Activated naive CD8-positive, alpha-beta T cell treated with anti-CD3 and anti-CD28 coated beads for 36 hours (primary cell): Measurements from ENCODE around the gene ZSWIM5. TPM values are rescaled to one million over a fixed set of nuclear protein-coding genes. Genes with fewer than 3 reads are reported as not detected.
A peak's percentile ranks its signal among the peaks of the same experiment; 100 is the strongest.

ENCODE experiments used
- DNase-seq: peaks from one replicate; pipeline ENCODE4 v3.0.0; 2021
- H3K27ac Mint-ChIP-seq: one replicate; pipeline ENCODE4 v1.8.0; 2022; ENCODE audit warnings: mild to moderate bottlenecking, moderate library complexity, mixed read lengths
- H3K27me3 Mint-ChIP-seq: one replicate; pipeline ENCODE4 v1.8.0; 2022; ENCODE audit warnings: mild to moderate bottlenecking, mixed read lengths
- H3K36me3 Mint-ChIP-seq: one replicate; pipeline ENCODE4 v1.8.0; 2021; ENCODE audit warnings: mild to moderate bottlenecking, mixed read lengths
- H3K4me1 Mint-ChIP-seq: one replicate; pipeline ENCODE4 v1.8.0; 2021; ENCODE audit warnings: mixed read lengths
- H3K4me3 Mint-ChIP-seq: one replicate; pipeline ENCODE4 v1.8.0; 2022; ENCODE audit warnings: mild to moderate bottlenecking, moderate library complexity, mixed read lengths
- H3K9me3 Mint-ChIP-seq: one replicate; pipeline ENCODE4 v1.8.0; 2022; ENCODE audit warnings: mixed read lengths
- total RNA-seq, 2 experiments: library from RNA; stranded (reverse); gene quantifications; one replicate each; pipeline ENCODE4 v1.2.3, GENCODE V29; 2021

Gene ZSWIM5
- total RNA-seq, 2 experiments from 2014 or later: 0.37 to 0.58 TPM

DNA sequence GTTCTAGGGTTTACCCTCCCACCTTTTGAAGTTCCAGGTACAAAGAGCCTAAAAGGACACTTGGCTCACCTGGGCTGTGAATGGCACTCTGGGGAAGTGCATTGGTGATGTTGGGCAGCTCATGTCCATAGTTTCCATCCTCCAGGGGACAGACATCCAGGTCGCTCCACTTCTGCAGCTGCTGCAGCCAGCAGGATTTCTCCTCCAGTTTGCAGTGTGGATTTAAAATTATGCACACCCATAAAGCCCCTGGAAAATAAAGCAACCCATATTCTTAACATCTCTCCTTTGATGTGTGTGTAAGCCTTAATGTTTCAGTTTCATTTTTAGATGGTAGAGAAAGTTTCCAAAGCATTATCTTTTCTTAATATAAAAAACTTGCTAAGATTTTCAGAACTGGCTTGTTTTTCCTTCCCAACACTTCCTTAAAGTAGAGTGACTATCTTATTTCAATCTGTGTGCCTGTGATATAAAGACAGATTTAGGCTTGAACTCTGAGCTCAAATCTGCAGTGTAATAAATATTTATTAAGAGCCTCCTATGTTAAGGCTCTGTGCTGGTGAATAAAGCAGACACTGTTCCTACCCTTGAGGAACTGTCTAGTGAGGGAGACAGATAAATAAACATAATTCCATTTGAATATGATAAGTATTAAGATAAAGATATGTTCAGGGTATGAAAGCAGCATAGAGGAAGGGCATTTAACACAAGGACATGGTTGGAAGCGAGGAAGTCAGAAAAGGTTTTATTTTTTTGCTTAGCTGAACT lies 155.2 kb downstream of the ZSWIM5 start:
- Mint-ChIP-seq H3K9me3 (no peaks in the 10 kb centered on the region), H3K36me3 (no peaks in the 10 kb centered on the region), H3K27ac (peak overlapping the region; percentile 70), H3K4me3 (peak overlapping the region; percentile 23), H3K4me1 (peaks cover 14% of the 10 kb centered on the region), H3K27me3 (no peaks in the 10 kb centered on the region)
- DNase-seq: peak; percentile 10

GRCh38 chr1:45047032-45047431 lies 159.4 kb downstream of the ZSWIM5 start:
- Mint-ChIP-seq H3K4me3 (no peak overlapping the region), H3K27ac (no peak overlapping the region), H3K9me3 (no peaks in the 10 kb centered on the region), H3K4me1 (peaks cover 14% of the 10 kb centered on the region), H3K27me3 (no peaks in the 10 kb centered on the region), H3K36me3 (no peaks in the 10 kb centered on the region)
- no peak for DNase-seq

GRCh38 chr1:45044916-45045315 lies 161.5 kb downstream of the ZSWIM5 start:
- no peak overlapping the region for H3K4me3 Mint-ChIP-seq
- H3K27me3 Mint-ChIP-seq: no peaks in the 10 kb centered on the region
- H3K27ac Mint-ChIP-seq: no peak overlapping the region
- no peaks in the 10 kb centered on the region for H3K9me3 Mint-ChIP-seq
- no peaks in the 10 kb centered on the region for H3K4me1 Mint-ChIP-seq
- DNase-seq: no peak
- no peaks in the 10 kb centered on the region for H3K36me3 Mint-ChIP-seq

GRCh38 chr1:45043094-45043493 lies 163.3 kb downstream of the ZSWIM5 start:
- no peak overlapping the region for H3K4me3 Mint-ChIP-seq
- H3K4me1 Mint-ChIP-seq: no peaks in the 10 kb centered on the region
- H3K9me3 Mint-ChIP-seq: no peaks in the 10 kb centered on the region
- no peak for DNase-seq
- no peak overlapping the region for H3K27ac Mint-ChIP-seq
- no peaks in the 10 kb centered on the region for H3K27me3 Mint-ChIP-seq
- H3K36me3 Mint-ChIP-seq: no peaks in the 10 kb centered on the region

DNA sequence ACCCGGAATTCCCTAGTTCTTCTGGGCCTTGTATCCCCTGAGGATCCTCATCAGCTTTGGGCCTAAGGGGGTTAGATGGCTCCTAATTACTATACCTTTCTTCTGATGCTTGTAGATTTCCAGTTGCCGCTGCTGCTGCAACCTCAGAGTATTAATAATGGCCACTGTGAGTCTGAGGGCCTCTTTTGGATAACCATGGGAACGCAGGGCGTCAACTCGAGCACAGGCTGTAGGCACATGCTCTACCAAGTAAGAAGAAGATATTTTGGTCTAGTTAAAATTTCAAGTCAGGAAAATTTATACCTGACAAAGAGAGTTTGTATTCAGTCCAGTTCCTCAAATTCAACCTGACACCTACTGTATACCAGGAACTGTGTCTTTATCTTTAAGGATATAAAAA lies 166.1 kb downstream of the ZSWIM5 start:
- H3K36me3 Mint-ChIP-seq: no peaks in the 10 kb centered on the region

GRCh38 chr1:45038661-45039364 lies 167.6 kb downstream of the ZSWIM5 start:
- Mint-ChIP-seq H3K27ac (no peak overlapping the region), H3K27me3 (no peaks in the 10 kb centered on the region), H3K36me3 (no peaks in the 10 kb centered on the region), H3K4me3 (no peak overlapping the region), H3K9me3 (no peaks in the 10 kb centered on the region), H3K4me1 (peaks cover 7% of the 10 kb centered on the region)
- DNase-seq: no peak

More for the DNA sequence above, 166.1 kb downstream of the ZSWIM5 start:
- DNase-seq: no peak
- H3K9me3 Mint-ChIP-seq: no peaks in the 10 kb centered on the region
- H3K4me1 Mint-ChIP-seq: peaks cover 7% of the 10 kb centered on the region
- no peak overlapping the region for H3K27ac Mint-ChIP-seq
- no peaks in the 10 kb centered on the region for H3K27me3 Mint-ChIP-seq
- no peak overlapping the region for H3K4me3 Mint-ChIP-seq

DNA sequence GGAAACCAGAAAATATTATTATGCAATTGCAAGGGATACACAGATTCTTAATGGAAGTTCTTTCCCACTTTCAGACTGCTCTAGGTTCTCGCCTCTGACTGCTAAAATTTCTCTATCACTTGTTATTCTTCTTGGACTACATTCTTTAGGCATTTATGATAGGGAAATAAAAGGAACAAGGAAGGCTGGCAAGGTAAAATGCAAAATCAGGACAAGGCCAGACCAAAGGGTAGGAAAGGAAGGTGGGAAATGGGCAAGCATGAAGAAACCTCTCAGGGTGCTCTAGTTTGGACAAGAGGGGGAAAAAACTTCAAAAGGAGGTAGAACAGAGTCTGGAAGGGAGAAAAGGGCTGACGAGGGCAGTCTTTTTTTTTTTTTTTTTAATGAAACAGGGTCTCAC lies 168.2 kb downstream of the ZSWIM5 start:
- no peaks in the 10 kb centered on the region for H3K27me3 Mint-ChIP-seq
- no peaks in the 10 kb centered on the region for H3K9me3 Mint-ChIP-seq
- no peak overlapping the region for H3K4me3 Mint-ChIP-seq
- no peak for DNase-seq
- no peak overlapping the region for H3K27ac Mint-ChIP-seq
- no peaks in the 10 kb centered on the region for H3K36me3 Mint-ChIP-seq
- peaks cover 11% of the 10 kb centered on the region for H3K4me1 Mint-ChIP-seq

DNA sequence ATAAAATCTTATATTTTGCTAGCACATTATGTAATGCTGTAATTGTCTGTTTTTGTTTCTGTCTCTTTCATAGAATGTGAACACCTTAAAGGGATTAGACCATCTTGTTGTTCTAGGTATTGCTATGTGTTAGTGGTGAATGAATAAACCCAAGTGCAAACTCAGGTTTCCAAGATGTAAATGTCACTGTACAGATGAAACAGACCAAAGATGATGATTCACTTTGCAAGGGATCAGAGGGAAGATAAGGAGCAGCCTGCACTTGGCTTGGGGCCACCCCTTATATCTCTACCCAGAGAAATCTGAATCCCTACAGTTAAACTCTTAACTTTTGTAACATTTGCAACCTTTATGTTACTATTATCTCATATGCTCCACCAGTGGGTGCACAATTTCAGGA lies 168.9 kb downstream of the ZSWIM5 start:
- H3K27me3 Mint-ChIP-seq: no peaks in the 10 kb centered on the region
- no peaks in the 10 kb centered on the region for H3K36me3 Mint-ChIP-seq
- H3K4me3 Mint-ChIP-seq: no peak overlapping the region
- H3K27ac Mint-ChIP-seq: no peak overlapping the region
- no peak for DNase-seq
- no peaks in the 10 kb centered on the region for H3K9me3 Mint-ChIP-seq
- peaks cover 14% of the 10 kb centered on the region for H3K4me1 Mint-ChIP-seq

- Mint-ChIP-seq H3K27me3 (no peaks in the 10 kb centered on the region), H3K36me3 (no peaks in the 10 kb centered on the region), H3K27ac (no peak overlapping the region), H3K4me3 (no peak overlapping the region), H3K4me1 (peaks cover 14% of the 10 kb centered on the region), H3K9me3 (no peaks in the 10 kb centered on the region)
- DNase-seq: no peak
Measured at GRCh38 chr1:45035631-45036301, 170.6 kb downstream of the ZSWIM5 start.

- Mint-ChIP-seq H3K36me3 (no peaks in the 10 kb centered on the region), H3K27me3 (no peaks in the 10 kb centered on the region), H3K4me1 (peaks cover 14% of the 10 kb centered on the region), H3K4me3 (no peak overlapping the region), H3K9me3 (no peaks in the 10 kb centered on the region), H3K27ac (peak overlapping the region; percentile 28)
- DNase-seq: no peak
Measured at GRCh38 chr1:45033356-45033755, 173.0 kb downstream of the ZSWIM5 start.

GRCh38 chr1:45032837-45033236 lies 173.6 kb downstream of the ZSWIM5 start:
- no peak overlapping the region for H3K4me3 Mint-ChIP-seq
- no peaks in the 10 kb centered on the region for H3K27me3 Mint-ChIP-seq
- H3K9me3 Mint-ChIP-seq: no peaks in the 10 kb centered on the region
- no peak for DNase-seq
- H3K4me1 Mint-ChIP-seq: peaks cover 13% of the 10 kb centered on the region
- H3K27ac Mint-ChIP-seq: no peak overlapping the region
- H3K36me3 Mint-ChIP-seq: no peaks in the 10 kb centered on the region

- no peak for DNase-seq
- Mint-ChIP-seq H3K9me3 (no peaks in the 10 kb centered on the region), H3K27me3 (no peaks in the 10 kb centered on the region), H3K4me1 (peaks cover 12% of the 10 kb centered on the region), H3K27ac (no peak overlapping the region), H3K4me3 (no peak overlapping the region), H3K36me3 (no peaks in the 10 kb centered on the region)
Measured at GRCh38 chr1:45026446-45026845, 180.0 kb downstream of the ZSWIM5 start.

DNA sequence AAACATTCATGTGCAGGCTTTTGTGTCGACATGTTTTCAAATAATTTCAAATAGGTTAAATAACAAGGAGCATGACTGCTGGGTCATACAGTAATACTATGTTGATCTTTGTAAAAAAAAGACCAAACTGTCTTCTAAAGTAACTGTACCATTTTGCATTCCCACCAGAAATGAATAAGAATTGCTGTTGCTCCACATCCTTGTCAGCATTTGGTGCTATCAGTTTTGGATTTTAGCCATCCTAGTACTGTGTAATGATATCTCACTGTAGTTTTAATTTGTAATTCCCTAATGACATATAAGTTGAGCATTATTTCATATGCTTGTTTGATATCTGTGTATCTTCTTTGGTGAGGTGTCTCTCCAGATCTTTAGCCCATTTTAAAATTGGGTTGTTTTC lies 182.7 kb downstream of the ZSWIM5 start:
- H3K27me3 Mint-ChIP-seq: no peaks in the 10 kb centered on the region
- no peaks in the 10 kb centered on the region for H3K36me3 Mint-ChIP-seq
- no peak for DNase-seq
- H3K27ac Mint-ChIP-seq: no peak overlapping the region
- H3K4me3 Mint-ChIP-seq: no peak overlapping the region
- no peaks in the 10 kb centered on the region for H3K9me3 Mint-ChIP-seq
- H3K4me1 Mint-ChIP-seq: peaks cover 12% of the 10 kb centered on the region

- Mint-ChIP-seq H3K4me3 (no peak overlapping the region), H3K9me3 (no peaks in the 10 kb centered on the region), H3K27me3 (no peaks in the 10 kb centered on the region), H3K36me3 (peaks cover 9% of the 10 kb centered on the region), H3K4me1 (peaks cover 12% of the 10 kb centered on the region), H3K27ac (no peak overlapping the region)
- DNase-seq: peak; percentile 58
Measured at GRCh38 chr1:45018599-45019230, 187.7 kb downstream of the ZSWIM5 start.

GRCh38 chr1:45016767-45017166 lies 189.6 kb downstream of the ZSWIM5 start:
- no peaks in the 10 kb centered on the region for H3K27me3 Mint-ChIP-seq
- no peak for DNase-seq

More at GRCh38 chr1:45016767-45017166, 189.6 kb downstream of the ZSWIM5 start:
- peak overlapping the region; percentile 0 for H3K27ac Mint-ChIP-seq
- no peak overlapping the region for H3K4me3 Mint-ChIP-seq
- no peaks in the 10 kb centered on the region for H3K9me3 Mint-ChIP-seq
- H3K4me1 Mint-ChIP-seq: peaks cover 18% of the 10 kb centered on the region
- peaks cover 9% of the 10 kb centered on the region for H3K36me3 Mint-ChIP-seq
